ENCODE results near the gene SCGN.
A peak's percentile ranks its signal among the peaks of the same experiment; 100 is the strongest.

Gene SCGN

GRCh38 chr6:25714765-25715164 is 62.8 kb downstream of the SCGN start:
- ATAC-seq (ENCODE audit: insufficient read depth, low read depth): no peak
- Histone ChIP-seq H3K4me3 (ENCODE audit: low read depth in 1 of 2, low read length in 2 of 2) (no peak overlapping the region), H3K27me3 (ENCODE audit: insufficient read depth, low read length, poor library complexity) (peaks cover 14% of the 10 kb centered on the region), H3K79me2 (ENCODE audit: insufficient read depth, low read length) (no peaks in the 10 kb centered on the region), H2AFZ (ENCODE audit: low read depth, low read length) (no peak overlapping the region), H4K20me1 (ENCODE audit: insufficient read depth, low read length) (no peaks in the 10 kb centered on the region), H3K4me2 (ENCODE audit: insufficient read depth, low read length) (no peak overlapping the region), H3K9ac (ENCODE audit: low read depth, low read length) (no peak overlapping the region), H3K36me3 (ENCODE audit: insufficient read depth, low read length) (no peaks in the 10 kb centered on the region), H3K27ac (ENCODE audit: low read length) (no peak overlapping the region), H3K4me1 (ENCODE audit: insufficient read depth, low read length) (no peaks in the 10 kb centered on the region), H3K9me3 (ENCODE audit: insufficient read depth, low read length, severe bottlenecking) (no peaks in the 10 kb centered on the region)
- DNase-seq: no peak
- TF ChIP-seq EZH2 (IDR thresholded peaks at IDR 0.05; ENCODE audit: borderline replicate concordance, low read depth, low read length, severe bottlenecking): no peak
- no peak for TF ChIP-seq CTCF (IDR thresholded peaks at IDR 0.05; ENCODE audit: borderline replicate concordance, extremely low read depth, low read length, poor library complexity, severe bottlenecking)

DNA sequence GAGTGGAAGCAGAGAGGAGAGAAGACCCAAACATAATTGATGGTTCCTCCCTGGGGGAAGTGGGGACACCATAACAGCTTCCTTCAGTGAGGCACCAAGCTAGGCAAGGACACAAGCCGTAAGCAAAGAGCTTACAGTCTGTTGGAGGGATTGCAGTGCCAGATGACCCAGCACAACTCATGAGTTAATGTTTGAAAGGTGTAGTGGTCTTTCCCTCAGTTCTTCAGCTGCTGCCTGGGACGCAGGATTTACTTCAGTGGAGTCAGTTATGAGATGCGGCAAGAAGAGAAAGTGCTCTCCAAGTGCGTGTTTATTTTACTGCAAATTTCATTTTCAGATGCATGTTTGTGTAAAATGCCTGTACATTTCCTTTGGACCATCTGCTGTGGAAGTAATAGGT is 63.8 kb downstream of the SCGN start:
- no peaks in the 10 kb centered on the region for H3K36me3 ChIP-seq (ENCODE audit: insufficient read depth, low read length)
- no peaks in the 10 kb centered on the region for H3K79me2 ChIP-seq (ENCODE audit: insufficient read depth, low read length)
- peaks cover 14% of the 10 kb centered on the region for H3K27me3 ChIP-seq (ENCODE audit: insufficient read depth, low read length, poor library complexity)
- H4K20me1 ChIP-seq (ENCODE audit: insufficient read depth, low read length): no peaks in the 10 kb centered on the region
- TF ChIP-seq CTCF (IDR thresholded peaks at IDR 0.05; ENCODE audit: borderline replicate concordance, extremely low read depth, low read length, poor library complexity, severe bottlenecking) (no peak), EZH2 (IDR thresholded peaks at IDR 0.05; ENCODE audit: borderline replicate concordance, low read depth, low read length, severe bottlenecking) (no peak)
- ATAC-seq (ENCODE audit: insufficient read depth, low read depth) (no peak), DNase-seq (no peak)
- H3K4me2 ChIP-seq (ENCODE audit: insufficient read depth, low read length): no peak overlapping the region
- no peak overlapping the region for H2AFZ ChIP-seq (ENCODE audit: low read depth, low read length)
- H3K4me3 ChIP-seq (ENCODE audit: low read depth in 1 of 2, low read length in 2 of 2): no peak overlapping the region
- H3K9ac ChIP-seq (ENCODE audit: low read depth, low read length): no peak overlapping the region
- no peaks in the 10 kb centered on the region for H3K4me1 ChIP-seq (ENCODE audit: insufficient read depth, low read length)
- H3K27ac ChIP-seq (ENCODE audit: low read length): no peak overlapping the region
- H3K9me3 ChIP-seq (ENCODE audit: insufficient read depth, low read length, severe bottlenecking): no peaks in the 10 kb centered on the region

DNA sequence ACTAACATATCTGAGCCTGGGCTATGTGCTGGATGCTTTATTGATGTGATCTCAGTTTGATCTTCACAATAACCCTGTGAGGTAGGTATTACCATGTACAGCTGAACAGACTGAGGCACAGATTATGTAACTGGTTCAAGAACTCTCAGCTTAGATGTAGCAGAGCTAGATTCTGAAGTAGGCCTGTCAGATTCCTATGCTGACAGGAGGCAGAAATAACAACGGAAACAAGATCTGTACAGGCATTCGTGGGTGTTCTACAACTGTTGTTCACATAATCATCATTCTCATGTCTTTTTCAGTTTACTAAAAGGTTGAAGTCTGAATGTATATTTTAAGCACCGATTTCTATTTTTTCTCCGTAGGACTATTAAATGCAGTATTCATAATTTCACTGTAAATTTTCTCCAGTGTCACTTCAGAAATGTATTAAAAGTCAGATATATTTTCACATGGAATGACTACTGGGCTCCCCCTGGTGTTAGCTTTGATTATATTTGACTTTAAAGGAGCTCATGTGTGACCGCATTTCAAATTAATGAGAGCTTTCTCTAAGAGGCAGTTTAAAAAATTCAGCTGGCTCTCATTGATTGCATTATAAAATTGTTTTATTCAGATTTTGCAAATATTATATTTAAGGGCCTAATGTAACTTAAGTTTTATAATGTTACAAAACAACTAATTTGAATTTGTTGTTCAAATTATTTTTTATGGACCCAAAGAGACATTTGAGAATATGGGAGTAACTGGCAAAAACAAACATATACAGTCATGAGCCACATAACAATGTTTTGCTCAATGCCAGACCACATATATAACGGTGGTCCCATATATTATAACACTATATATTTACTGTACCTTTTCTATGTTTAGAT is 66.1 kb downstream of the SCGN start:
- no peak for DNase-seq
- peak; percentile 60 for TF ChIP-seq CTCF (IDR thresholded peaks at IDR 0.05; ENCODE audit: borderline replicate concordance, extremely low read depth, low read length, poor library complexity, severe bottlenecking)
- no peak for TF ChIP-seq EZH2 (IDR thresholded peaks at IDR 0.05; ENCODE audit: borderline replicate concordance, low read depth, low read length, severe bottlenecking)
- no peaks in the 10 kb centered on the region for H3K4me1 ChIP-seq (ENCODE audit: insufficient read depth, low read length)

More for the DNA sequence above, 66.1 kb downstream of the SCGN start:
- Histone ChIP-seq H3K27me3 (ENCODE audit: insufficient read depth, low read length, poor library complexity) (peaks cover 14% of the 10 kb centered on the region), H3K4me2 (ENCODE audit: insufficient read depth, low read length) (no peak overlapping the region), H3K4me3 (ENCODE audit: low read depth in 1 of 2, low read length in 2 of 2) (no peak overlapping the region), H3K9ac (ENCODE audit: low read depth, low read length) (no peak overlapping the region), H3K36me3 (ENCODE audit: insufficient read depth, low read length) (no peaks in the 10 kb centered on the region), H3K9me3 (ENCODE audit: insufficient read depth, low read length, severe bottlenecking) (no peaks in the 10 kb centered on the region), H3K79me2 (ENCODE audit: insufficient read depth, low read length) (no peaks in the 10 kb centered on the region), H3K27ac (ENCODE audit: low read length) (no peak overlapping the region), H4K20me1 (ENCODE audit: insufficient read depth, low read length) (no peaks in the 10 kb centered on the region), H2AFZ (ENCODE audit: low read depth, low read length) (no peak overlapping the region)
- no peak for ATAC-seq (ENCODE audit: insufficient read depth, low read depth)

All from DND-41 (cell line).